HG03558 (cell line): ENCODE results near the gene RNF5.
"Not testable (repeated sequence)": the region's sequence is repeated elsewhere in the genome, so short reads cannot be mapped to it uniquely, and the experiment has no call there.

ENCODE experiments used
- ATAC-seq: cut with Tn5 transposase; IDR thresholded peaks from one replicate; pipeline ENCODE4 v1.9.1; 2021; ENCODE audit warnings: moderate number of reproducible peaks; ENCODE audit not compliant: unreplicated experiment; ENCODE audit errors: extremely low read depth

Gene RNF5, protein sequence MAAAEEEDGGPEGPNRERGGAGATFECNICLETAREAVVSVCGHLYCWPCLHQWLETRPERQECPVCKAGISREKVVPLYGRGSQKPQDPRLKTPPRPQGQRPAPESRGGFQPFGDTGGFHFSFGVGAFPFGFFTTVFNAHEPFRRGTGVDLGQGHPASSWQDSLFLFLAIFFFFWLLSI

DNA sequence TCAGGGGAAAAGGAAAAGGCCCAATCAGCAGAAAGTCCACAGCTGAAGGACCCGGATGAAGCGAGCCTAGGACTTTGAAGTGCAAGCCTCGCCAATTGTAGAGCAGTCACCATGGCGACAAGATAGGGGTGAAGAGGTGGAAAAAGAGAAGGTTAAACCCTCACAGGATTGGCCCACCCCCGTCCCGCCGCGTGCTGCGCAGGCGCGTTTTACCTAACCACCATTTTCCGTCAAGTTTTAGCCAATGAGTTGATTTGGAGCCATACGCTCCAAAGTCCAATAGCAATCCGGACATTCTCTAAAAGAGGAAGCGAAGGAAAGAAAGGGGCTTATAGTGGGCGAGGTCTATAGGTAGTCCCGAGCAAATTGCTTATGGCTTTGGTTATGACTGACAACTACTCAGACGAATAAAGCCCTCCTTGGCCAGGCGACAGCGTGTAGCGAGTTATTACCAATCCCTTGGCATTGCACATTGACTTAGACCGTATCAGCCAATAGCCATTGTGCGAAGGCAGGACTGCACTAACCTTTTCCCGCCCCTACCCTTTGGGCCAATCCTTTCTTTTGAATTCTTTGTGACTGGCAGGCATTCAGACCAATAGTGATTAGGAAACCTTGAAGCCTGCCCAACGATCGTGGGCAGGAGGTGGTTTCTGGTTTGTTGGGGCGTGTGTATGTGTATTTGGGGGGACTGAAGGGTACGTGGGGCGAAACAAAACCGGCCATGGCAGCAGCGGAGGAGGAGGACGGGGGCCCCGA lies at the start of gene RNF5:
Gene RNF5, plus strand, starts transcription at position 618 of the 759 bp plus-strand sequence. Its CDS starts 107 bp downstream, at position 725.
- peak; percentile 60 for ATAC-seq

DNA sequence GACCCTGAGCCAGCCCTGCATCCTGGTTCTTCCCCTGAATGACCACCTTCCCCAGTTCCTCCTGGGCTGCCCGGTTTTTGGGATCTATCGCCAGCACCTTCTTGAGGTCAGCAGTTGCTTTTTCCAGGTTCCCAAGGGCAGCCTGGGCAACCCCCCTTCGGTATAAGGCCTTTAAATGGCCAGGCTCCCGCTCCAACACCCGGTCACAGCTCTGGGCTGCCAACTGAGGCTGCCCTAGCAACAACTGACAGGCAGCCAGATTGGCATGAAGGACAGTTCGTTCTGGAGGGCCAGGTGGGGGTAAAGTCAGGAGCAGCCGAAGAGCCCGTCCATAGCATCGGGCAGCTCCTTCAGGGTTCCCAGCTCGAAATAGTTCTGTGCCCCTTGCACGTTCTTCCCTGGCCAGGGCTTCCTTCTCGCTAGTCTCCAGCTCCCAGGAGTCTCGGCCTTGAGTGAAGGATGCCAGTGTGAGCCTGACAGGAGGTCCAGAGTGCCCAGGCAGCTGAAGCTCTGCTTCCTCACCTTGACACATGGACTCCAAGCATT lies 49.4 kb upstream of the RNF5 start:
- no peak for ATAC-seq

DNA sequence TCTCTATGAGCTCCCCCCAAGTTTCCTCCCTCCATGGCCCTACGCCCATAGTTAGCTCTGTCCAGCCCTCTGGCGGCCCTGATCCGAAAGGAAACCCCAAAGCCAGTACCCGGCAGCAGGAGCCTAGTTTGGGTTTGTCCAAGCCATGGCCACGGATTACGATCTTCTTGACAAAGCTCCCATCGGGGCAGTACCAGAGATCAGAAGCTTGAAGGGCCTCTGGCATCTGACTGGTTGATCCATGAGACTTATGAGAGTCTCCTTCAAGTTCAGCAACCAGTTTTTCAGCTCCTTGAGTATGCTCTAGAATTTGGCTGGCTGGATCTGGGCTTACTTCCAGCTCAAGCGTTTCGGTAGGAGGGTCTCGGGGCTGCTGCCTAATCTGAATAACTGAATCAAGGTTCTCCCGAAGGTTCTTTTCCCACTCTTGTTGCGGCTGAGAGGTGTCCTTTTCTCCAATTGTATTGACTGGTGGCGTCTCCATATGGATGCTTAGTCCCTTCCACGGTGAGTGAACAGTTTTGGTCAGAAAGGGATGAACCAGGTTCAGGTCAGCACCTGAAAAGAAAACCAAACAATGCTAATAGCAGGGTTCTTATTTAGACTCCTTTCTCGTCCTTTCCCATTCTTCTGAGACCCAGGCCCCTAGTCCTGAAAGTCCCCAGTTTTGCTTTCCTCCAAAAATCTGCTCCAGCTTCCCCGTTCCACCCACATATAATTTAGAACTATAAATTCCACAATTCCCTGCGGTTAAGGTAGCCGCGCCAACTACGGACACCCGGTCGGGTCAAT lies 48.7 kb upstream of the RNF5 start:
- ATAC-seq: no peak

DNA sequence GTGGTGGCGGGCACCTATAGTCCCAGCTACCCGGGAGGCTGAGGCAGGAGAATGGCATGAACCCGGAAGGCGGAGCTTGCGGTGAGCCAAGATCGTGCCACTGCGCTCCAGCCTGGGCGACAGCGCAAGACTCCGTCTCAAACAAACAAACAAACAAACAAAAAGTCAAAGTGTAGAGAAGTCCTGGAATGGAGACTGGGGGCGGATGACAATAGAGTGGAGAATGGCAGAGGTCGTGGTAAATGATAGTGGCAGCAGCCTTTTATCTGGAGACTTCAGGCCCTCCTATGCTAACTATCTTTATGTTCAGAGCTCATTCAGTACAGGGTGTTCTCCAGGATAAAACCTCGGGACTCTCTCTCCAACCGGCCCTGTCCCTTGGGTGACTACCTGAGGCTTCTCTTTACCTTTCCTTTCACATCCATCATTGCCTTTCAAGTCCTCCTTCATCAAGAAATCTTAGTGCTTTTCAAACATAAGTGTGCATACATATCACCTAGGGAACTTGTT lies 46.7 kb upstream of the RNF5 start:
- ATAC-seq: no peak

DNA sequence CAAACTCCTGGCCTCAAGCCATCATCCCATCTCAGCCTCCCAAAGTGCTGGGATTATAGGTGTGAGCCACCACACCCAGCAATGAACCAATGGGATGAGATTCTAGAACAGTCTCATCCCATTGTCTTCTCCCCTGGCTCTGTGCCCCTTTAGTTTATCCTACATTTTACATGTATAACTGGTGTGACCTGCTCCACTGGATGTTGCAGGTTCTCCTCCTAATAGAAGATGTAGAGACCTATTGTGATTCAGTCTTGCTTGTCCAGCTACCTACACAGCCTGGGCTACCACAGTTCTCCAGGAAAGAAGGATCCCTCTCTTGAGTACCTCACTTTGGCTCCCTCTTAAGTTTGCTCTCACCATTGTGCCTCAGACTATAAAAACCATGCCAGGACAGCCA lies 46.1 kb upstream of the RNF5 start:
- ATAC-seq: no peak

DNA sequence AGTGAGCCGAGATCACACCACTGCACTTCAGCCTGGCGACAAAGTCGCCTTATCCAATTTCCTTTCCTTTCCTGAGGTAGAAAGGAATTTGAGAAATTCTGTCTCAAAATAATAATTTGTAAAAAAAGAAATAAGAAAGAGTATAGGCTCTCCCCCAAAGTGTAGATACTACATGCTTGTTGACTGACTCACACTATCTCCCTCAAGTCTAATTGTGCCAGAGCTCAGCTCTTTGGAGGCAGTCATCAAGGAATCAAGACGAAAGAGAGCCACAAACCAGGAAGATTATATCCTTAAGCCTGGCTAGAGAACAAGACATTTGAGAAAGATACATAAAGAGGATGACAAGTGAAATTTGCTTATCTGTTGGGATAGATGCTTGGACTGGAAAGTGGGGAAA lies 44.4 kb upstream of the RNF5 start:
- no peak for ATAC-seq

DNA sequence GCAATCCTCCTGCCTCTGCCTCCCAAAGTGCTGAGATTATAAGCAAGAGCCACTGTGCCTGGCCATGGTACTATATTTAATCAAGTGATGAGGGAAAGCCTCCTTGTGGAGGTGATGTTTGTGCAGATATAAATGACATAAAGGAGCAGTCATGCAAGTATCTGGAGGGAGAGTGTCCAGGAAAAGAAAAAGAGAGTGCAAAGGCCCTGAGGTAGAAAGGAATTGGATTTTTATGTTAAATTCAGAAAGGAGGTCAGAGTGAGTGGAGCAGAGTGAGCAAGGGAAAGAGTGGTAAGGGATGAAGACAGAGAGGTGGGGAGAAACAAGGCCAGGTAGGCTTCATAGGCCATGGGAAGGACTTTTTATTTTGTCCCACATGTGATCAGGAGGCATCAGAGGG lies 40.8 kb upstream of the RNF5 start:
- no peak for ATAC-seq

DNA sequence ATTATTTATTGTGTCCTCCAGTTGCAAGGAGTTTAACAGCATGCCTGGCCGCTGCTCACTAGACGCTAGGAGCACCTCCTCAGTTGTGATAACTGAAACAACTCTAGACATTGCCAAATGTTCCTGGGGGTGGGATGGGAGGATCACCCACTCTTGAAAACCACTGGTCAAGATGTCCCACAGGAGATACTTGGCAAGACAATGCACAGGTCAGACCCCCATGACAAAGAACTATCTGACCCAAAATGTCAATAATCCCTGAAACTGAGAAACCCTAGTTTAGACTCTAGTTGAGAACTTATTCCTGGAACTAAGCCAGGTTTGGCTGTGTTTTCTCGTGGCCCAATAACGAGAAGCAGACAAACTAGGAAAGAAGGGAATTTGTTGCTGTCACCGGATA lies 38.6 kb upstream of the RNF5 start:
- no peak for ATAC-seq

DNA sequence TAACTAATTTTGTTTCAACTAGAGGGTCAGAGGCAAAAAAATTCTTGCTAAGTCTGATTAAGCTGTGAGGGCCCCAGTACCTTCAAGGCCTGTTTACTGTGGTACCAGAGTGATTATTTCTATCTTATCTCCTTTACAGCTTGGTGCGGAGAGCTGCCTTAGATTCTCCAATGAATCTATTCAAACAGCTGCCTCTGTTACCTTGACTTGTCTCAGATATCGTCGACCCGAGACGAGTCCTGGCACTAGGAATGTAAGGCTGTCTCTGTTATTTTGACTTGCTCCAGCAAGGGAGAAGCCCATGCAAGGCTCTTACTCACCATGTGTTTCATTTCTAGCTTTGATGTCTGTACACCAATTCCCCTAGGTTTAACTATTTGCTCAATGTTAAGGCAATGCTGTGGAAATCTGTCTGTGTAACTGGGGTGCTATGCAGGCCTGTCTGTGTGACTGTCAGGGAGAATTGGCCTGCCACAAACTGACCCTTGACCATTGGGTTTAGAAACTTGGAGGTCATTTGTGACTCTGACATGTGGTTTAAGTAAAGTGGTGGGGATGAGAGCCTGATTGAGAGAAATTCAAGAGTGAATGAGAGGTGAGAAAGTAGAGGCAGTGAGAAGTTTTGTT lies 37.7 kb upstream of the RNF5 start:
- ATAC-seq: no peak

DNA sequence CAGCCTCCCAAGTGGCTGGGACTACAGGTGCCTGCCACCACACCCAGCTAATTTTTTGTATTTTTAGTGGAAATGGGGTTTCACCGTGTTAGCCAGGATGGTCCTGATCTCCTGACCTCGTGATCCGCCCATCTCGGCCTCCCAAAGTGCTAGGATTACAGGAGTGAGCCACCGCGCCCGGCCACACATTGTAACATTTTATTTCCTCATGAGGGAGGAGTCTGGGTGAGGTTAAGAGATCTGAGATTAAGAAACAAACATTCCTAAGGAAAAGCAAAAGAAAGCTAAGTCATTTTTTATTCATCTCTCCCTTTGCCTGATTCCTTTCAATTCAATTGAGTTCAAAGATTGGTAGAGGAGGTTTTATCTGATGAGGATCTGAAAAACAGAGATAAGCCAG lies 34.0 kb upstream of the RNF5 start:
- ATAC-seq: not testable (repeated sequence)

DNA sequence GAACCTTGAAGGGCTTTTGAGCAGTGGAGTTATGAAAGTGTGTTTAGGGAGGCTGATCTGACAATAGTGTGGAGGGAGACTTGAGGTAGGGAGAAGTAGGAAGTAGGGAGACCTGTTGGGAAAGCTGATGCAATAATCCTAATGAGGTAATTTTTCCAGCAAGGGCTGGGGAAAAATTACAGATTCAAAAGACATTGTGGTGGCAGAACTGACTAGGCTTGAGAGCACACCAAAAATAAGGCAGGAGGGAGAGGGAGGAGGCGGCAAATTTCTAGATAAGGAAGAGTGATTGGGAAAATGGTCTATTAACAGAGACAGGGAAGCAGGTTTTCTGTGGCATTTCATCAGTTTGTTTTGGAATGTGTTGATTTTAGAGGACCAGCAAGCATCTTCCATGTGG lies 31.9 kb upstream of the RNF5 start:
- no peak for ATAC-seq

DNA sequence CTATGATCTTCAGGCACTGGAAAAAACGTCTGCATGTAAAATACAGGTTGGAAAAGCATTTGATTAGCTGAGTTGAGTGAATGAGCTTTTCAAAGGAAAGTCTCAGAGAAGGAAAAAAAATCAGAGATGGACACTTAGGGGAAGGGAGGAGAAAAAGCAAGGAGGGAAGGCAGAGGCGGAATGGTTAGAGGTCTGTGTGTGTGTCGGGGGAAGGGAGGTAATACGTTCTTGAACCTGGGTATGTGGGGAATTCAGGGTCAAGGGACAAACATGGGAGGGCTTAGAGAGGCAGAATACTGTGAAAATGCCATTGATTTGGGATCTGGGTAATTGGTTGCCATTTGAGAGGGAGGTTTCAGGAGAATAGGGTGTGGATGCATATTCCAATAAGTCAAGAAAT lies 31.5 kb upstream of the RNF5 start:
- no peak for ATAC-seq

DNA sequence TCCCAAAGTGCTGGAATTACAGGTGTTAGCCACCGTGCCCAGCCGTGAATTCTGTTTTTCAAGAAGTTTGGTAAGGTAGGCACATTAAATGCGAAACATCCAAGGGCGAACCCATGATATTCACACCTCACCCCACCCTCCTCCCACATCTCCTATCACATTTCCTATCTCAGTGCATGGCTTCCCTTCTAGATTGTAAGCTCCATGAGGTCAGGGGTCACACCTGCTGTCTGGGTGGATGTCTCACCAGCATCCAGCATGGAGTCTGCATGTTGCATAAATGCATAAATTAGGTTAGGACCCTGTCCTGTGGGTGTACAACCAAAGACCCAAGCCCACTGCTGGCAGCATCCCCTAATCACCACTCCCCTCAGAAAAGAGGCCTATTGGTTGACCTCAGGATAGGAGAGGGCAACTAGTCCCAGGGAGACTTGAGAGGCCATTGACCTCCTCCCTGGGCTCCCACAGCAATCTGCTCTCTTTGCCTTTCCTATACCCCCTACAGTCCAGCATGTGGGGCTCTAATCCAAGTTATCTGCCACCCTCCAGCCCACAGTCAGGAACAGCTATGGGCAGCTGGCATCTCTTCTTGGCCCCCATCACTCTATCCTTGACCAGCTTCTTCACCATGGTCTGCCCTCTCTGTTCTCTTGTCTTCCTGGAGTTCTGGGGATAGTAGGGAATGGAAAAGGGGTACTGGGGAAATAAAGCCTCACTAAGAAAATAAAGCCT lies 30.6 kb upstream of the RNF5 start:
- ATAC-seq: no peak

DNA sequence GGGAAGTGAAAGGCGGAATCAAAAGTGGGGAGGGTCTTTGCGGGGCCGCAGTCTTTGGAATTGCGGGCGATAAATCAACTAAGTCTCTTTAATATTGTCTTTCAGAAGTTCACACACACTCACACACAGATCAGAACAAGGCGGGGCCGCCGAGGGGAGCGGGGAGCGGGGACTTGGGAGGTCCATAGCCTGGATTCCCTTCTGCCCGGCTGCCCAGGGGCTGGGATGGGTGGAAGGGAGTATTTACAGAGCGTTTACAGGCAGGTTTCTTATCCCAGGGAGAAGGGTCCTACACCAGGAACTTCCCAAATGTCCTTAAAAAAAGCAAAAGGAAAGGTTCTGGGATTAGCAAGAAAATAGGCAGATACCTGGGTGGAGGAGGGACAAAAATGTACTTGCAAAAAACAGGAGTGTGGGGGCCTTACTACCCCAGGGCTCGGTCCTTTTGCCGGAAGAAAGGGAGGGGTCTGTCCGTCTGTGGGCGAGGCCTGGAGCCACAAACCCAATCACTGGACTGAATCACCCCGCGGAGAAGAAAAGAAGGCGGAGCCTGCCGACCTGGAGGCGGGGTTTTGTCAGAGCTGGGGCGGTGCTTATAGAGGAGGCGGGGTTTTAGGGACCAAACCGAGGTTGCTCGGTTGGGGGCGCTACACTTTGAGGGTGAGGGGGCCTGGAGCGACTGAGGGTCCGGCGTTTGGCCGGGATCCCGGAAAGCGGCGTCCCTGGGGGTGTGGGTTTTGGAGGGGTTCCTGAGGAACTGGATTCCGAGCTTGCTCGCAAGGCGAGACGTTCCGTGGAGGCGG lies 29.7 kb upstream of the RNF5 start:
- ATAC-seq: no peak

DNA sequence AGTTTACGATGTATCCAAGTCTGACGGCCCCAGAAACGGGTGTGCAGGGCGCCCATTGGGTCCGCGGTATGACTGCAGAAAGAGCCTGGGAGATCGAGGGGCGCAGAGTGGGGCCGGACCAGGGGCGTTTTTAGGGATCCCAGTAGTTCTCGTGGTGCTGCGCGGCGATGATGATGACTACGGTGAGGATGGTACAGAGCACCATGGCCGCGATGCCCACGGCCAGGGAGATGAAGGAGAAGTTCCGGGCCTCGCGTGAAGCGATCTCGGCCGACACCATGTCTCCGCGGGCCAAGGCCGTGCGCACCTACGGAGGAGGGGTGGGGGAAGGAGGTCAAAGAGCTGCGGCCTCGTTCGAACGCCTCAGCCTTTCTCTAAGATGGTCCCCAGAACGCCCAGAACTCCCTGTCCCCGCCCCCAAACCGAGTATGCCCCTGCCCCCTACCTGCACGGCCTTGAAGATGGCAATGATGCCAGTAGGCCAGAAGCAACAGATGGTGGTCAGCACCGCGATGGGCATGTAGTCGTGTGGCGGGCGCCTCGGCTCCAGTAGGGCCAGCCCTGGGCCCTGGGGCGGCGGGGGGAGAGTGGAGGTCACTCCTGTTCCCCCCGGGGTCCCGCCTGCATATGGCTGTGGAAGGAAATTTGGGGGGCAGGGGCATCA lies 29.0 kb upstream of the RNF5 start:
- no peak for ATAC-seq

DNA sequence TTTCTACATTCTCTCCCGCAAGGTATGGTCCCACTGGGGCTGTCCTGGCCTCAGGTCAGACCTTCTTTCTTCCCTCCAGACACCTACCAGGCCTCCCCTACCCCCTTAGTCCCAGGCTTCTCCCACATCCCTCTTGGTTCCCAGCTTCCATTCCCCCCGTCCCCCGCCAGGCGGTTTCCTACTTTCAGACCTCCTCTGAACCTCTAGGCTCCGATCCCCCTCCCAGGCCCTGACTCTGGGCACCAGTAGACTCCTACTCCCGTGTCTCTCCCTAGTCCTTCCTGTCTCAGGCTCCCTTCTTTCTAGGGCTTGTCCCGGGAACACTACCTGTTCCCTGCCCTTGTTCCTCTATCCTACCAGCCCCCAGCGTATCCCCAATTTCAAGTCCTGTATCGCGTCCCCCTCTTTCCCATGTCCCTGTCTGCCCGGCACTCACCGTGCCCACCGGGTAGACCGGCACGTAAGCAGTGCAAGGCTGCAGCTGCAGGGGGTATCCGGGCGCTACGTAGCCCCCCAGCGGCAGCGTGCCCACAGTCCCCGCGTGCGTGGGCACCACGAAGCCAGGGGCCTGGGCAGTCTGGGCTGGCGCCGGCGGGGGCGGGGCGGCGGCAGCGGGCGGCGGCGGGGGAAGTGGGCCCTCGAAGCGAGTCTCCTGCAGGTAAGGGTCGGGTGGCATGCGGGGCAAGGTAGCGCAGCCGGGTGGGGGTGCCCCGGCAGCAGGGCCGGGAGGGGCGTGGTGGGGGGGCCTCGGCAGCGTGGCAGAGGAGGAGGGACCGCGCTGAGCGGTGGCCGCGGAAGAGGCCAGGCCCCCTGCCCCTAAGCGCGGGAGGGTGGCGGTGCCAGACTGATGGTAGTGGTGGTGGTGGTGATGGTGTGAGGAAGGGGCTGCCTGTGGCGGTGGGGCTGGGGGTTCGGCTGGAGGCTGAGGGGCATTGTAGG lies 28.0 kb upstream of the RNF5 start:
- ATAC-seq: no peak

DNA sequence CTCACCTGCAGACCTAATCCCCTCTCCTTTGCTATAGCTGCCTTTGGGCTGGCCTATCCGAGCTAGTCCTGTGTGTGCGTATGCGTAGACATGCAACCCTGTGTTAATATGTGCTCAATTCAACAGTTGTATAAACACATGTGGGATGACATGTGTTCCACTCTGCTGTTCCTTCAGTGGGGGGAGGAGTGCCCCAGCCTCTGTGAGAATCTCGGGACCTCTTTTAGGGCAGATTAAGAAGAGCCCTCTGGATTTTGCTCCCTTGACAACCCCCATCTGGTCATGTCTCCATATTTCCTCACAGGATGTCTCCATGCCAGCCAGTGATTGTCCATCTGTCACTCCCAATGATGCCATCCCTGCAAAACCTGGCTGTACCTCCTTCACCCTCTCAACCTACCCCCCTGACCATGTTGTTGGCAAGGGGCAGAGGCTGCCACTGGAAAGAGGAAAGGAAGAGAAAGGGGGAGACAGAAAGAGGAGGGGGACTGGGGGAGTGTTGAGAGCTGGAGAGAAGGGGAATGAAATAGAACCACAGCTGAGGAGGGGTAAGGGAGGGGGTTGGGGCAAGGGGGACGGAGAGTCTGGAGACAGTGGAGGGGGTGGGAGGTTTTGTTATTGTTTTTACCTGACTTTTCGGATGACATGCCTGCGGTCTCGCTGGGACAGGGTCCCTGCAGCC lies 26.9 kb upstream of the RNF5 start:
- ATAC-seq: no peak
